SH-SY5Y (cell line): Measurements from ENCODE around the gene CCDC170.

Experiments used
- GATA2 ChIP-seq: IDR thresholded peaks from 2 replicates; pipeline ENCODE4 v1.6.1; 2011; ENCODE audit warnings: mild to moderate bottlenecking, low read depth, low read length
- GATA3 ChIP-seq: IDR thresholded peaks from 2 replicates; pipeline ENCODE4 v1.6.1; 2011; ENCODE audit warnings: low read depth, mild to moderate bottlenecking, low read length, moderate library complexity

GRCh38 chr6:151535476-151536187, 41.8 kb downstream of the CCDC170 start:
- no peak for TF ChIP-seq GATA3
- no peak for TF ChIP-seq GATA2
